Eye (tissue), 1 donor: ENCODE results near the gene APCS.
A peak's percentile ranks its signal among the peaks of the same experiment; 100 is the strongest.

Experiments used
- DNase-seq: peaks from one replicate; pipeline ENCODE4 v3.0.0-alpha.2; 2015

The APCS gene, protein sequence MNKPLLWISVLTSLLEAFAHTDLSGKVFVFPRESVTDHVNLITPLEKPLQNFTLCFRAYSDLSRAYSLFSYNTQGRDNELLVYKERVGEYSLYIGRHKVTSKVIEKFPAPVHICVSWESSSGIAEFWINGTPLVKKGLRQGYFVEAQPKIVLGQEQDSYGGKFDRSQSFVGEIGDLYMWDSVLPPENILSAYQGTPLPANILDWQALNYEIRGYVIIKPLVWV

DNA sequence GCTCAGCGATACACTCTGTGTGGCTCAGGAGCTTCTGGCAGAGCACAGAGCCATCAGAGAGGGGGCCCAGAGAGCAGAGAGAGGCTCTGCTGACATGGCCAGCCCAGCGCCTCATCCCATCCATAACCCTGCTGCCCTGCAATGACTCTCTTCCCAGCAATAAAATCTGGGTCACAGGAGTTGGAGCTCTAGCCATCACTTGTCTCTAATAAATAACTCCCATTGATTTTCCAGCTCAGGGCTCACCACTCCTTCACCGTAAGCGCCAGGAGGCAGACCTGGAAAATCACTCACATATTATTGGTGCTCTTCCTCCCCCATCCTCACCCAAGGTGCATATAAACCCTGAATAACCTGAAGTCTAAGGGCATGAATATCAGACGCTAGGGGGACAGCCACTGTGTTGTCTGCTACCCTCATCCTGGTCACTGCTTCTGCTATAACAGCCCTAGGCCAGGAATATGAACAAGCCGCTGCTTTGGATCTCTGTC lies at the start of gene APCS:
TSS of gene APCS (plus strand) at position 366 of the 491 bp plus-strand sequence. CDS start at position 462, 96 bp downstream.
- DNase-seq, result no peak

DNA sequence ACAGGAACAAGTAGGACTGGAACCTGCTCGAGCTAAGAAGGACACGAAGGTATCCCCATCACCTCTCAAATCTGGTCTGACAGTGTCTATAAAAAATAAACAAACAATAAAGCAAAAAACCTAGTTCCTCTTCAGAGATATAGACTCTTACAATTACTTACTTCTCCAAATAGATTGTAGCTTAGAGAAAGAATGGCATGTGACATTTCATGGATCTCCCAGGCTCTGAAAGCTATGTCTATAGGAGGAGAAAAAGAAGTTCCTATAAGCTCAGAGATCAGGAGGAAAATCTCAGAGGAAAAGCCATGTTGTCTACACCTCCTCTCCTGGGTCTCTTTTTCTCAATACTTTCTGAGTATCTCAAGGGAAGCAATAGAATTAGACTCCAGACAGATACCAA lies 39.5 kb upstream of the APCS start:
- no peak for DNase-seq

DNA sequence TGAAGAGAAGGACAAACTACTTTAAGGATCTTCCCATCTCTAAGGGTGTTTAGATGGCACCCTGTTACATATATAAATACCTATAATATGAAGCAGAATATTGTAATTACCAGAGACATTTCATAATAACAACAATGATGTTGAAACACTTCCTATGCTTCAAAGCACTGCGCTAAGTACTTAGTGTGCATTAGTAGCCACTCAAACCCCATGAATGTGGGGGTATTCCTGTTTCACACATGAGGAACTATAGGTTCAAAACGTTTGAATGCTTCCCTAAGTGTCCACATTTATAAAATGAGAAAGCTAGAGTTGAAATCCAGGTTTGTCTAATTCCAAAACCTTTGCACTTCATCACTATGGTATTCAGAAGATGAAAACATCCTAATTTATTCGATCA lies 33.4 kb upstream of the APCS start:
- DNase-seq, result no peak

DNA sequence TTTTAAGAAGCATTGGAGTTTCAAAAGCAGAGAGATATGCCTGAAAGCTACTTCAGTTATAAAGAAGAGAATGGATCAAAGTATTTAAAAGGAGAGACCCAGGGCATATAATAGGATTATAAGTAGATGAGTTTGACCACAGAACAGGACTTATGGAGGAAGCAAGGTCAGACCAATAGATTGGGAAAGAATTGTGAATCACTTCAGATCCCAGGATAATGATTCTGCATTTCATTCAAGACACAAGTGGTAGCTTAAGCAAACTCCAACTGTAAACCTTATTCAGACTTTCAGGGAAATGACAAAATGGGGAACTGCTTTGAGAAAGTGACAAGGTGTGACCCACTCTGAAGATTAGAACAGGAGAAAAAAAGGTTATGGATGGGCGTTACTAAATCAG lies 32.9 kb upstream of the APCS start:
- DNase-seq, result no peak

DNA sequence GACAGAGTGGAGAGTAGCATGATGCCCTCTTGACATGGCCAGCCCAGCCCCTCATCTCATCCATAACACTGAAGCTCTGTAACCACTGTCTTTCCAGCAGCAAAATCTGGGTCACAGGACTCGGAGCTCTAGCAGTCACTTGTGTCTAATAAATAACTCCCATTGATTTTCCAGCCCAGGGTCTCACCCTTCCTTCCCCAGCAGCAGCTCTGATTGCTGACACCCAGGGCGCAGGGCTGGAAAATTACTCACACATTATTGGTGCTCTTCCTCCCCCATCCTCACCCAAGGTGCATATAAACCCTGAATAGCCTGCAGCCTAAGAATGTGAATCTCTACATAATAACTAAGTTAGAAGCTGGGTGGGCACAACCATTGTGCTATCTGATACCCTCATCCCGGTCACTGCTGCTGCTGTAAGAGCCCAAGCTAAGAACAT lies 30.7 kb upstream of the APCS start:
- peak; percentile 66 for DNase-seq

DNA sequence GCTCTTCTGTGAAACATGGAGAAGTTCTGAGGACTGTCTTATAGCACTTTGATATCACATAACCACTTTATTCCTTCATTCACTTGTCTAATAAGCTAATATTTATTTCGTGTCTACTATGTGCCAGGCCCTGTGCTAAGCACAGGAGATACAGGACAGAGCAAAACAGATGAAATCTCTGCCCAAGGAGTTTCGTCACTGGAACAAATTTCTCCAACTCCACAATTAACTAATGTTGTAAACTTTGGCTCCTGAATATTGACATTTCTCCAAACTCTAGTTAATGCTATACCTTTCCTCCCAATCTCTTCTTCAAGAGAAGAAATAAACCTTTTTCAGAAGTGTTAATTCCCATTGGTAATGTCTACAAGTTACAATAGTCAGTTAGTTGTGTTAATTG lies 27.0 kb upstream of the APCS start:
- DNase-seq, result no peak

DNA sequence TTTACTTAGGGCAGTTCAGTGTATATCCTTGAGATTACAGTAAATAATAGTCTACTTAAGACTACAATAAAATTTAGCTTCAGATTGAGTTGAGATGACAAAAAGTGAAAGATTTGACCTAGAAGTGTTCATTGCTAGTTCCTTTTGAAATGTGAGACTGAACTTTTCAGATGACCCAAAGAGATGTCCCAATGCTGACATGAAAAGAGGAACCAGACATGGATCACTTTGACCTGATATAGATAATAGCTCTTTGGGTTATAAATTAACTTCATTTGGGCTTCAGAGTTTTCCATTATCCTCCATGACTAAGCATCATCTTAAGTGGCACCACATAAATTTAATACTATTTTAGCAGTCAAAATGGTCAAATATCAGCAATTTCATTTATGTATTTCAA lies 26.1 kb upstream of the APCS start:
- DNase-seq, result no peak

DNA sequence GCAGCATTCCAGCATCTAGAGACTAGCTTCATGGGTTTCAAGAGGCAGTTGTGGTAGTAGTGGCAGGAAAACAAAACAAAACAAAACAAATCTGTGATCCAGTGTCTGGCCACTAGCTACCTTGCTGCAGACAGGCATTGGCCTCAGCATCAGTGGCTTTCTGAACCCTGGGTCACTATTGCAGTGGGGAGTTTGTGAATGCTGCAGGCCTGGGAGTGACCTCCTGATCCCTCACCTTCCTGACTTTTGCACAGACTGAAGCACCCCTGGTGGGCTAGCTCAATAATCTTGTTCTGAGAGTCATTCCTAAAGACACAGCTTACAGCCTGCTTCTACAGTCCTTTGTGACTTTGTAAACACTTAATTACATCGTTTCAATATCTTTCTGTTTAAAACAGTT lies 24.9 kb upstream of the APCS start:
- DNase-seq, result no peak

DNA sequence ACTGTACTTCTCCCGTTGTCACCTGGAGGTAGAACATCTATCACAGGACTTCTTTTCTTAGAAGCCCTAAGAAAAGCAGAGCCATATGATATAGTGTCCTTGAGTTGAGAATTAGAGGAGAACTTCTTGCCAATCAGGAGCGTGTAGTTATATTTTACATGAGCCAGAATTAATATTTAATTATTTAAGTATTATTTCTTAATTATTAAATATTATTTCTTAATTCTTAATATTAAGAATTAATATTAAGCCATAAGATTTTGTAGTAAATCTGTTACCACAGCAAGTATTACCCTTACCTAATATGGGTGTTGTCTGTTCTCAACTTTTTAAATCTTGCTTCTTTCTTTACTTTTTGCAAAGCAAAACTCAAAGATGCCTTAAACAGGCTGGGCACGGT lies 10.2 kb upstream of the APCS start:
- no peak for DNase-seq

DNA sequence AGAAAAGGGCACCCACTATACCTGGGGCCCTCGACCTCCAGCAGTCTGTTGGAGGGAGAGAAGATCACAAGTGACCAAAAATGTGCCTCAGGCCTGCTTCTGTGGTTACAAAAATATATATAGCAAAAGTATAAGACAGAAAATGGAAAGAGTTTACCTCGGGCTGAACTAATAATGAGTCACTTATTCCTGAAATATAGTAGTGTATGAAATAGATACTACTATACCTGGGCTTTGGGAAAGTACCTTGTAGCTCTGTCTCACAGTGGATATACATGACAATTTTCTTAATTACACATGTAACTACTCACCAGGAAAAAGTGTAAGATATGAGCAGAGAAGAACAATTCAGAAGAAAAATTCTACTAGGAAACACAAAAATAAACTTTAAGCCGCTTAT lies 7.3 kb upstream of the APCS start:
- DNase-seq, result no peak

DNA sequence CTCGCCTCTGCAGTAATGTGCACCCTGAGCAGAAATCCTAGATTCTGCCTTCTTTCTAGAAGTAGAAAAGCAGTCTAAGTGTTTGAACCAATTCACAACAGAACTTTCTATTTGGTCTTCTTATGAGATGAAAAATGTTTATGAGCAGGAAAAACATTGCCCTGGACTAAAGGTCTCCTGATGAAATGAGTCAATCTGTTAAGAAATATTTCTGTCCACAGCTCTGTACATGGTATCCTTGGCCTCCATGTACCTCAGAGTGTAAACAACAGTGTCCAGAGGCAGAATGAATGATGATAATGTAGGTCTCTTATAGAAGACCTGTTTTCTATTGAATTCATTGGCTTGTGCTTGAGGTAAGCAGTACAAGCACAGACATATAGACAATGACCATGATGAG lies 6.2 kb upstream of the APCS start:
- no peak for DNase-seq

DNA sequence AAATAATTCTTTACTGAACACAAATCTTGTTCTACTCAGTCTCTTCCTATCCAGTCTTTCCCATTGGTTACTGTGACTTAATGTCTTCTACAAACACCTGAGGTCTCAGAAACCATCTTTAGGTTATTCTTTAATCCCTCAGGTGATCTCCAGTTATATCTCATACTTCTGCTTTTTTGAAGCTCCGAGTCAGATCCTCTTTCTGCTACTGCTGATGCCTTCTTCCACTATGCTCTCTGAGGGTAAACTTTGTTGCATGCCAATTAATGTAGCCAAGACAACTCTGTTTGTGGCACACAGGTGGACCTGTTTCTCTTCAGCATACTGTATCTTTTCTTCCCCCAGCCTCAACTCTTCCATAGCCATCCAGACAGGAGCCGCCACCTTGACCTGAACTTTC lies 3.1 kb upstream of the APCS start:
- DNase-seq, result no peak

DNA sequence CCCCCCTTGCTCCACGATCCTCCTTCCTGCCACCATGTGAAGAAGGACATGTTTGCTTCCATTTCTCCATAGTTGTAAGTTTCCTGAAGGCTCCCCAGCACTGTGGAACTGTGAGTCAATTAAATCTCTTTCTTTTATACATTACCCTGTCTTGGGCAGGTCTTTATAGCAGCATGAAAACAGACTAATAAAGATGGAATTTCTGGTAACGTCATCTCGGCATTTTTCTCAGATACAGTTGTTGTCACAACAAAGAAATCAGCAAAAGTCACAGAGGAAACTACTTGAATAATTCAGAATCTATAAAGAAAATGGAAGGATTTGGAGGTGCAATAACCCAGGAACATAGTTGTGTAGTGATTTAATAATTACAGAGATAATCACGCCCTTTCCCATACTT lies 4.4 kb downstream of the APCS start:
- no peak for DNase-seq

DNA sequence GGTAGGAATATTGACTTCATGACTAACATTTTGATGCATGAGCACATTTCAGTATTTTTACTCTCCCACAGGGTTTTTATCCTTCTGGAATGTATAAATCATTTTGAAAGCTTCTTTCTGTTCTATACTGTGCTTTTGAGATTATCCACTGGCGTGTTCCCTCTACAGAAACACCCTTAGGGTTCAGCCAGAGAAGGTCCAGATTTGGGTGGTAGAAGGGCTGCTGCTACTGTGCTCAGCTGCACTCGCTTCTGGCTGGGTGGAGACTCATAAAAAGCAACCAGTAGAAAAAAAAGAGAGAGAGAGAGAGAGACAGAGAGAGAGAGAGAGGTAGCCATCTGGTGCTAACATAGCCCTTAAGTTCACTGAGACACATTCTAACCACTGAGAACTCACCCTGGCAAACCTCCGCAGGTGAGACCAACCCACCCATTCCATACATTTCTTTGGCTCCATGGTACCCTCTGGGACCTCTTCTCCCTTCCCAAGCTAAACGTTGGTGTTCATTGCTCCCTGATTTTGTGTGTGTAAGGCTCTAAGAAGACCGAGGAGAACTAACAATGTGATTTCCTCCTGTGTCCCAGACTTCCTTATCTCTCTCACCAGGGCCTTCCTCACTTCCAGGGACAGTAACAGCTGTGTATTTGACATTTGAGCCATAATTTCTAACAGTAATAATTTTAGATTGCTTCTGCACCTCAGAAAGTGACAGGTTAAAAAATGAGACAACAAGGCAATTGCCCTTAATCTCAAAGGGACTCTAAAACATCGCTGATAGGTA lies 7.2 kb downstream of the APCS start:
- no peak for DNase-seq

DNA sequence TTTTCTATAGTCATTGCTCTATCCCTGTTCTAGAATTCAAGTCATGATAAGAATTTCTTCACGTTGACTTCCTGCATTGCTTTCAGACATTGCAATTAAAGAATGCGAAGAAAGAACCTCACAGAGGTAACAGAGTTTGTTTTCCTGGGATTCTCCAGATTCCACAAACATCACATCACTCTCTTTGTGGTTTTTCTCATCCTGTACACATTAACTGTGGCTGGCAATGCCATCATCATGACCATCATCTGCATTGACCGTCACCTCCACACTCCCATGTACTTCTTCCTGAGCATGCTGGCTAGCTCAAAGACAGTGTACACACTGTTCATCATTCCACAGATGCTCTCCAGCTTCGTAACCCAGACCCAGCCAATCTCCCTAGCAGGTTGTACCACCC lies 10.6 kb downstream of the APCS start:
- DNase-seq, result peak; percentile 14

DNA sequence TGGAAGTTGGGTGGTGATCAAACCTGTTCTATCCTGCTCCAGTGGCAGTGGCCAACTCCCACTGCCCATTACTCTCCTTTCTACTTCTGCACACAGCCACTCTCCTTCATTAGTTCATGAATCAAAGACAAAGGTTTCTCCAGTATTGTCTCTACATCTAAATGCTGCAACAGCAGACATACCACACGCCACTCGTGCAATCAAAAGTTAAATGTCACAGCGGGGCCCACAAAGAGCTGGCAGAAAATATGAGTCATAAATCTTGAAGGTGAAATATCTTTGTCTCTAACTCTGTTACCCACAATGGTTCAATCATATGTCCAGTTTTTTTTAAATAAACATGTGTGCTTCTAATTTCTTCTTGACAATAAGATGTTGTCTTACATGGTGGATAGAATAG lies 13.3 kb downstream of the APCS start:
- no peak for DNase-seq

DNA sequence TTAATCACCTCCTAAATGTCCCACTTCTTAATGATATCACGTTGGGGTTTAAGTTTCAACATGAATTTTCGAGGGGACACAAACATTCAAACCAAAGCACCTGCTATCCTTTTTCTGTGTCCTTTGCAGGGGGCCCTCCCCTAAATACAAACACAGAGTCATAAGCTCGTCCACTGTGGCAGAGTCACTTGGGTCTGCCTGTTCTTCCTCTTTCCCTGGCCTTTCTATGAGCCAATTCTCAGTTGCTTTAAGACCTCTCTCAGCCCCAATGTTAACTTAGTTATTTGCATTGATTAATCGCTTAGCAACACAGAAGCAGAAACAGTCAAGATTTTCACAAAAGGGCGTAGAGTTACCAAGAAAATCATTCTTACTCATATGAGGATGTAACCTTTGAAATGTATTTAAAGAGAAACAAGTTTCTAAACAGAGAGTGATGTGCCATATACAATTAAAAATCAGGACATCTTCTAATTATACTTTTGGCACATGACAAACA lies 14.9 kb downstream of the APCS start:
- no peak for DNase-seq

DNA sequence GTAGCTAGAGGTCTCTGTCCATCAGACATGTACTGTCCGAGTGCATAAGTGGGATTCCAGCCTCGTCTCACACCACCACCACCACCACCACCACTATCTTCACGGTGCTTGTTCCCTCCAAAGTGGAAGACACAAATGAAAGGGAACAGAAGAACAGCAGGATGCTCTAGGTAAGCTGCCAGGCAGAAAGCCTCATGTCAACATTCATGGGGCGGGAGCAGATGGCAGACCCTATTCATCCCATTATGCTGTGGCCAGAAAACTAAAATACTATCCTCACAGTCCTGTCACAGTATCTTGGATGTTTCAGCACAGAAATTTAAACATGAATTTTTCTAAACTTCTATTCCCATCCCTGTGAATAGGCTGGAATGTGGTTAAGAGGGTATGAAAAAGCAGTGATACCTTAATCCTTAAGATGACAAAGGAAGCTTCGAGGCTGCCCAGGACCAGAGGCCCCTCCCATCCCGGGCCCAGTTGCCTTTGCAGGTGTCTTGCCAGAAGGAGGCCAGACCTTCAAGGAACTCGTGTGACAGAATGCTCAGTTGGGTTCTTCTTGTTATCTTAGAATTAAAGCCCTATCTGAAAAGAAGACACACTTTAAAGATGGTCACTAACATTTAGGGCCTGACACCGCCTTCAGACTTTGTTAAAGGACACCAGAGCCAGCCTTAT lies 24.7 kb downstream of the APCS start:
- DNase-seq, result no peak

DNA sequence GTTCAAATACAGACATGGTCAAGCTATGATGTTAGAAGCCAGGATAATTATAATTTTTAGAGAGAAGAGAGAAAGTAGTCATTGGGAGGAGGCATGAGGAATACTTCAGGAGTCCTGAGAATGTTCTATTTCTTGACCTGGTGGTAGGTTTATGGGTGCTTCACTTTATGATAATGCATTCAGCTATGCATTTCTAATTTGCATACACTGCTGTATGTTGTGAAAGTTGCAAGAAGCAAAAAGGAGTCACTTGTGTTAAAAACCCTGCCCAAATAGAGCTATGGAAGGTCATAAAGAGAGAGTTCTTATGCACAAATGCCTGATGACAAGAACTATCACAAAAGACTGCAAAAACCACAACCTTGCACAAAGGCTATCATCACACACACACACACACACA lies 45.3 kb downstream of the APCS start:
- DNase-seq, result no peak
